HEK293T (cell line): ENCODE measurements around the gene PPARA.

Experiments
- BHLHE40 ChIP-seq: fragments of 450-650 bp; IDR thresholded peaks from 2 replicates; pipeline ENCODE4 v1.6.1; 2016; ENCODE audit warnings: mild to moderate bottlenecking, moderate library complexity, borderline replicate concordance
- SP1 ChIP-seq: fragments of 450-650 bp; IDR thresholded peaks from 2 replicates; pipeline ENCODE4 v1.6.1; 2017
- SUZ12 ChIP-seq: fragments of 450-650 bp; IDR thresholded peaks from 2 replicates; pipeline ENCODE4 v1.6.1; 2016; ENCODE audit warnings: mild to moderate bottlenecking
- TARDBP ChIP-seq: fragments of 450-650 bp; IDR thresholded peaks from 2 replicates; pipeline ENCODE4 v1.6.1; 2016

GRCh38 chr22:46238541-46238940 is 88.2 kb downstream of the PPARA start:
- TF ChIP-seq BHLHE40 (no peak), SUZ12 (no peak), TARDBP (no peak), SP1 (no peak)
